Measurements from ENCODE around the gene ANTKMT. TPM values are rescaled to one million over a fixed set of nuclear protein-coding genes. Genes with fewer than 3 reads are reported as not detected.
A peak's percentile ranks its signal among the peaks of the same experiment; 100 is the strongest.

ANTKMT gene
- total RNA-seq, 1 donor from 2014 or later, result 58.0 TPM

DNA sequence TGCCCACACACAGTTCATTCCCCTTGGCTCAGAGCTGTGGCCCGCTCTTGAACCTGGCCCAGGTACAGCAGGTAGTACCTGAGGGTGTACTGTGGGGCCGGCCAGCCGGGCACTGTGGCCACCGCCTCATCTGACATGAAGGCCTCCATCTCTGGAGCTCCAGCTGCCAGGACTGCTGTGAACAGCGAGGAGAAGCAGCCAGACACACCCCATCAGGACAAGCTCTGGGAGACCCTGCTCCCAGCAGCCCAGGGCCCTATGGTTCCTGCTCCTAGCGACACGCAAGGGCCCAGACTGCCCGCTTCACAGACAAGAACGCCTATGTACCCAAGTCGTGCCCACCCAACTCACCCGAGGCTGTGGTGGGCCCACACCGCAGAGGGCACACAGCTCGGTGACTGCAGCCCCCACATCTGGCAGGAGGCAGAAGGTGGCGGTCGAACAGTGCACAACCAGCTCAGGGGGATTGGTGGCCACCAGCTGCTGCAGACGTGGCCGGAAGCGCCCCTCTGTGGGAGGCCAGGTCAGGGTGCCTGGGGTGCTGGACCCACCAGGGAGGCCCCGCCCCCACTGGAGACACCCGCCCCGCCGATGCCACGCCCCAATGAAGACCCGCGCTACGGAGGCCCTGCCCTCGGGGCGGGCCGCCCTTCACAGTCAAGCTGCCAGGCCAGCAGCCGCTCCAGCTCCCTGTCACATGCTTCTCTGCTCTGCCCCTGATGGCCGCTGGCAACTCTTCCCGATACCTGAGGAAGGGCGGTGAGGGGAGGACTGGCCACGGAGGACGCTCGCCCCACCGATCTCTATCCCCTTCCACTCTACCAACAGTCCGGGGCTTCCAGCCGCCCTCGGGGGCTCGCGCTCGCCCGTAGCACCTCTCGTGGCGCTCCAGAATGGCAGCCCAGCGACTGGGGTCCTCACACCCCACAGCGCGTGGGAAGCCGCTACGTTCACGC, 41.8 kb upstream of the ANTKMT start:
- DNase-seq (no peak), ATAC-seq (ENCODE audit: low read depth) (peak; percentile 5)
- TF ChIP-seq CTCF (IDR thresholded peaks at IDR 0.05), result no peak
- CTCF ChIA-PET, result interaction anchor here (1.2 kb wide), 1 partner anchor 11 kb away, joined by 3 read pairs; the partner anchor contains the start of gene RHOT2
- Mint-ChIP-seq H3K4me1 (peaks cover 41% of the 10 kb centered on the region), H3K27ac (no peak overlapping the region), H3K9me3 (no peaks in the 10 kb centered on the region), H3K36me3 (ENCODE audit: low read depth) (peaks cover 24% of the 10 kb centered on the region), H3K4me3 (peak overlapping the region; percentile 84), H3K27me3 (peaks cover 9% of the 10 kb centered on the region)
- POLR2A ChIA-PET, result interaction anchor here (1.0 to 4.5 kb wide), 3 partner anchors 10 to 277 kb away, joined by 3 to 41 read pairs (median 31); partner anchors contain the start of genes DECR2, RHOT2 and WDR24
- intact Hi-C loops (cut with micrococcal nuclease), result loop anchor here (2.0 kb wide), 1 partner anchor 18 kb away; no protein-coding TSS in a partner anchor

DNA sequence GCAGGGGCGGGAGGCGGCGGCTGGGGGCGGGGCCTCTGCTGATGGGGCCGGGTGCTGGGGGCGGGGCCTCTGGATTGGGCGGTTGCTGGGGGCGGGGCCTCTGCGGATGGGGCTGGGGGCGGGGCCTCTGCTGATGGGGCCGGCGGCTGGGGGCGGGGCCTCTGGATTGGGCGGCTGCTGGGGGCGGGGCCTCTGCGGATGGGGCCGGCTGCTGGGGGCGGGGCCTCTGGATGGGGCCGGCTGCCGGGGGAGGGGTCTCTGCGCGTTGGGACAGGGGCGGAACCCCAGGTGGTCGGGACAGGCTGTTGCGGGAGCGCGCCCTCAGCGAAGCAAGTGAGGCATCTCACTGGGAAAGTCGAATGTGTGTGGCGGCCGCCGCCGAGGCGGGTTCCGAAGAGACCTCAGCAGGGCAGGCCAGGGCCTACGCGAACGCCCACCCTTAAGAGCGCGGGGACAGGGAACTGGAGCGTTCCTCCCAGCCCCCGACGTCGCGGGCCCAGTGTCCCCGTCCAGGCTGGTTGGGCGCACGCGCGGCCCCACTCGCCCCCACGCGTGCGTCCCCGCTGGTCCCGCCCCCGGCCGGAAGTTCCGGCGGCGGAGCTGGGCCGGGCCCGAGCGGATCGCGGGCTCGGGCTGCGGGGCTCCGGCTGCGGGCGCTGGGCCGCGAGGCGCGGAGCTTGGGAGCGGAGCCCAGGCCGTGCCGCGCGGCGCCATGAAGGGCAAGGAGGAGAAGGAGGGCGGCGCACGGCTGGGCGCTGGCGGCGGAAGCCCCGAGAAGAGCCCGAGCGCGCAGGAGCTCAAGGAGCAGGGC, 40.9 kb upstream of the ANTKMT start, which contains the start of gene STUB1:
Gene STUB1 (plus strand): TSS at position 597 of the 811 bp plus-strand sequence. CDS start 116 bp downstream, at position 713.
- CTCF ChIA-PET, result no interaction called here
- POLR2A ChIA-PET, result interaction anchor here (0.8 to 4.5 kb wide), 8 partner anchors 10 to 741 kb away, joined by 3 to 41 read pairs (median 8); partner anchors contain the start of genes CHTF18, DECR2, METTL26 and RHOT2
- ATAC-seq (ENCODE audit: low read depth) (peak; percentile 72), DNase-seq (peak; percentile 88)
- no peak for TF ChIP-seq CTCF (IDR thresholded peaks at IDR 0.05)
- Mint-ChIP-seq H3K4me3 (peak within 1 kb of the TSS; percentile 87), H3K27me3 (peaks cover 6% of the 10 kb centered on the region), H3K9me3 (no peaks in the 10 kb centered on the region), H3K27ac (peak within 1 kb of the TSS; percentile 86), H3K36me3 (ENCODE audit: low read depth) (peaks cover 25% of the 10 kb centered on the region), H3K4me1 (peaks cover 42% of the 10 kb centered on the region)
- intact Hi-C loops (cut with micrococcal nuclease), result loop anchor here (1.0 to 2.0 kb wide), 2 partner anchors 12 to 19 kb away; partner anchors contain the start of gene RHOT2

DNA sequence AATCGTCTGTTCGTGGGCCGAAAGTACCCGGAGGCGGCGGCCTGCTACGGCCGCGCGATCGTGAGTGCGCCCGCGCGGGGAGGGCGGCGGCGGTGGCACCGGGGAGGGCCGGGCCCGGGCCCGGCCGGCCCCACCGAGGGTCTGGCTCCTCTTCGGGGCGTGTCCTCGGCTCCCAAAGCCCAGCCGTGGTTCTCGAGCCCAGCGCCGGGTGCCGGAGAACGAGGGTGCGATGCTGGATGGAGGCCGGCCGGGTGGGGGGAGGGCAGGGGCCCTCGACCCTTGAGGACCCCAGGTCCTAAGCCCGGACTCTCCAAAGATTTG, 40.4 kb upstream of the ANTKMT start:
- CTCF ChIA-PET, result no interaction called here
- TF ChIP-seq CTCF (IDR thresholded peaks at IDR 0.05), result no peak
- DNase-seq (no peak), ATAC-seq (ENCODE audit: low read depth) (no peak)
- H3K9me3 Mint-ChIP-seq, result no peaks in the 10 kb centered on the region
- H3K27ac Mint-ChIP-seq, result peak overlapping the region; percentile 35
- H3K4me1 Mint-ChIP-seq, result peaks cover 38% of the 10 kb centered on the region
- intact Hi-C loops (cut with micrococcal nuclease), result loop anchor here (1.0 kb wide), 1 partner anchor 12 kb away; the partner anchor contains the start of gene RHOT2
- POLR2A ChIA-PET, result interaction anchor here (0.8 to 4.5 kb wide), 7 partner anchors 9 to 741 kb away, joined by 4 to 41 read pairs (median 10); partner anchors contain the start of genes CHTF18, METTL26, RHOT2 and RPUSD1
- H3K4me3 Mint-ChIP-seq, result peak overlapping the region; percentile 87
- H3K27me3 Mint-ChIP-seq, result peaks cover 4% of the 10 kb centered on the region
- peaks cover 25% of the 10 kb centered on the region for H3K36me3 Mint-ChIP-seq (ENCODE audit: low read depth)

- CTCF ChIA-PET, result interaction anchor here (1.2 kb wide), 1 partner anchor 13 kb away, joined by 3 read pairs; the partner anchor contains the start of gene RHOT2
- no peak for TF ChIP-seq CTCF (IDR thresholded peaks at IDR 0.05)
- Mint-ChIP-seq H3K4me3 (peak overlapping the region; percentile 87), H3K4me1 (peaks cover 41% of the 10 kb centered on the region), H3K36me3 (ENCODE audit: low read depth) (peaks cover 26% of the 10 kb centered on the region), H3K27me3 (peaks cover 4% of the 10 kb centered on the region), H3K27ac (peak overlapping the region; percentile 53), H3K9me3 (no peaks in the 10 kb centered on the region)
- intact Hi-C loops (cut with micrococcal nuclease), result loop anchor here (1.0 kb wide), 1 partner anchor 13 kb away; the partner anchor contains the start of gene RHOT2
- ATAC-seq (ENCODE audit: low read depth) (no peak), DNase-seq (no peak)
- POLR2A ChIA-PET, result interaction anchor here (0.8 to 4.5 kb wide), 6 partner anchors 9 to 740 kb away, joined by 4 to 41 read pairs (median 12); partner anchors contain the start of genes CHTF18, METTL26, RHOT2 and RPUSD1
Observed at GRCh38 chr16:680967-681745, 39.8 kb upstream of the ANTKMT start.

Measured in activated B cell treated with CpG ODN at 0.5 μM for 24 hours (primary cell).